Testis (tissue), 3 donors: ENCODE measurements around the gene CCR3. TPM values are rescaled to one million over a fixed set of nuclear protein-coding genes. Genes with fewer than 3 reads are reported as not detected.

Experiments used
- DNase-seq: peaks from one replicate; pipeline ENCODE4 v3.0.0-alpha.2; 2019
- H3K27ac ChIP-seq, 2 donors: fragments of 200-600 bp; sonication (generic); one replicate each; pipeline ENCODE4 v1.5.1; 2019
- H3K27me3 ChIP-seq: fragments of 200-600 bp; sonication (generic); one replicate; pipeline ENCODE4 v1.5.1; 2019
- H3K36me3 ChIP-seq: fragments of 200-600 bp; sonication (generic); one replicate; pipeline ENCODE4 v1.5.1; 2017; ENCODE audit warnings: low read depth; ENCODE audit errors: missing control alignments
- H3K4me1 ChIP-seq: fragments of 200-600 bp; sonication (generic); one replicate; pipeline ENCODE4 v1.5.1; 2019
- H3K4me3 ChIP-seq, 2 donors: fragments of 200-600 bp; sonication (generic); one replicate each; pipeline ENCODE4 v1.5.1; 2017 to 2019
- H3K9me3 ChIP-seq: fragments of 200-600 bp; sonication (generic); one replicate; pipeline ENCODE4 v1.5.1; 2017
- CTCF ChIP-seq, 3 experiments: fragments of 450-650 bp in 2 of 3; fragments of 200-600 bp in 1 of 3; sonication (generic) in 1 of 3; IDR thresholded peaks; one replicate each; pipeline ENCODE4 v1.5.1; 2016 to 2019; ENCODE audit warnings: antibody characterized with exemption in 3 of 3, mild to moderate bottlenecking in 2 of 3, moderate library complexity in 1 of 3
- POLR2A ChIP-seq: fragments of 450-650 bp; IDR thresholded peaks from one replicate; pipeline ENCODE4 v1.6.1; 2017; ENCODE audit warnings: antibody characterized with exemption, mild to moderate bottlenecking, moderate library complexity
- WGBS, 2 donors: methylation state at CpG; one replicate each; pipeline ENCODE4 v1.1.5; 2018; 5-methylcytosine and 5-hydroxymethylcytosine counted together
- intact Hi-C: fragments of 100-400 bp; cut with DNase I; formaldehyde crosslinking; loops from one replicate; pipeline ENCODE4 v1.15.1; 2023; ENCODE audit warnings: low total_unique reads
- polyA plus RNA-seq: library from polyadenylated mRNA; stranded (reverse); fragments of 350-450 nt; fragmentation: Illumina TruSeq; extraction: RNeasy Lipid Tissue Mini Kit (QIAGEN cat#74804); gene quantifications from one replicate; pipeline ENCODE4 v1.2.3, GENCODE V29; 2014; ENCODE audit warnings: low read depth, low replicate concordance; ENCODE audit not compliant: insufficient read depth
- total RNA-seq, 2 donors: library from RNA; depleted of rRNA; stranded (reverse); fragments of >200 nt; gene quantifications; one replicate each; pipeline ENCODE4 v1.2.3, GENCODE V29; 2016

Gene CCR3
- total and polyA plus RNA-seq, 3 donors from 2014 or later, result not detected

GRCh38 chr3:46271209-46271745 is 29.0 kb downstream of the CCR3 start:
- H3K4me3 ChIP-seq, result no peak overlapping the region
- H3K9me3 ChIP-seq, result no peaks in the 10 kb centered on the region
- no peak for TF ChIP-seq POLR2A
- no peak for TF ChIP-seq CTCF (IDR thresholded peaks at IDR 0.05)
- H3K27me3 ChIP-seq, result no peaks in the 10 kb centered on the region
- 47 to 72% methylated on average over 4 of the region's 4 CpGs for WGBS, 2 donors
- H3K4me1 ChIP-seq, result no peaks in the 10 kb centered on the region
- intact Hi-C loops, result no loop called here
- H3K27ac ChIP-seq, result no peak overlapping the region
- no peak for DNase-seq
- H3K36me3 ChIP-seq, result no peaks in the 10 kb centered on the region

- Histone ChIP-seq H3K4me1 (no peaks in the 10 kb centered on the region), H3K36me3 (no peaks in the 10 kb centered on the region), H3K4me3 (no peak overlapping the region), H3K9me3 (no peaks in the 10 kb centered on the region), H3K27me3 (no peaks in the 10 kb centered on the region), H3K27ac (no peak overlapping the region)
- TF ChIP-seq POLR2A (no peak), CTCF (IDR thresholded peaks at IDR 0.05) (no peak)
- intact Hi-C loops, result no loop called here
- DNase-seq, result no peak
- 55 to 66% methylated on average over 4 of the region's 4 CpGs for WGBS, 2 donors
Observed at GRCh38 chr3:46272028-46272451, 29.8 kb downstream of the CCR3 start.

- Histone ChIP-seq H3K27me3 (no peaks in the 10 kb centered on the region), H3K36me3 (no peaks in the 10 kb centered on the region), H3K9me3 (no peaks in the 10 kb centered on the region), H3K4me1 (no peaks in the 10 kb centered on the region), H3K27ac (no peak overlapping the region), H3K4me3 (no peak overlapping the region)
- peak; percentile 56 for DNase-seq
- TF ChIP-seq CTCF (IDR thresholded peaks at IDR 0.05) (peak; percentile 21 to 55 (median 45)), POLR2A (no peak)
- WGBS, 2 donors, result 58% methylated on average over 9 of the region's 9 CpGs
- intact Hi-C loops, result no loop called here
Observed at GRCh38 chr3:46276497-46277099, 34.3 kb downstream of the CCR3 start.

- Histone ChIP-seq H3K36me3 (no peaks in the 10 kb centered on the region), H3K9me3 (no peaks in the 10 kb centered on the region), H3K4me1 (no peaks in the 10 kb centered on the region), H3K27me3 (no peaks in the 10 kb centered on the region), H3K27ac (no peak overlapping the region), H3K4me3 (no peak overlapping the region)
- no peak for DNase-seq
- intact Hi-C loops, result no loop called here
- TF ChIP-seq CTCF (IDR thresholded peaks at IDR 0.05), result no peak
- no peak for TF ChIP-seq POLR2A
- WGBS, 2 donors, result 61 to 71% methylated on average over 2 of the region's 2 CpGs
Observed at GRCh38 chr3:46277476-46277875, 35.2 kb downstream of the CCR3 start.
